SK-N-DZ (cell line): ENCODE measurements around the gene FERMT3.
"Not testable (repeated sequence)": the region's sequence is repeated elsewhere in the genome, so short reads cannot be mapped to it uniquely, and the experiment has no call there.

Source experiments
- DNase-seq: peaks from one replicate; pipeline ENCODE4 v3.0.0-alpha.2; 2015; ENCODE audit warnings: low spot score

FERMT3 gene

GRCh38 chr11:64234647-64235379, 28.3 kb downstream of the FERMT3 start:
- DNase-seq: no peak

- no peak for DNase-seq
These were observed 29.1 kb downstream of the FERMT3 start for GRCh38 chr11:64235437-64236161.

GRCh38 chr11:64237484-64237951, 31.0 kb downstream of the FERMT3 start:
- no peak for DNase-seq

DNA sequence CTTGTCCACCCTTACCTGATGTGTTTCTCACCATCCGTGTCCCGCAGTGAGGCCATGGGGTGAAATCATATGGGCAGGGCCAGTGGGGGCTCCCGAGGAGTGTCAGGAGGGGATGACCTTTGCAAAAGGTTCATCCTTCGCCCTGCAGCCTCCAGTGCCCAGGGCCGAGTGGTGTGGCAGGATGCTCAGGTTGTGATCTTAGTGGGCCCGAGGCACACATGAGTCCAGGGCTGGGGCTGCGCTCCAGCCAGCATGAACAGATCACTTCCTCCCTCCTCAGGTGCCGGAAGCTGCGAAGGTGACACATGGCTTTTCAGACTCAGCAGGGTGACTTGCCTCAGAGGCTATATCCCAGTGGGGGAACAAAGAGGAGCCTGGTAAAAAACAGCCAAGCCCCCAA, 31.6 kb downstream of the FERMT3 start:
- no peak for DNase-seq

DNA sequence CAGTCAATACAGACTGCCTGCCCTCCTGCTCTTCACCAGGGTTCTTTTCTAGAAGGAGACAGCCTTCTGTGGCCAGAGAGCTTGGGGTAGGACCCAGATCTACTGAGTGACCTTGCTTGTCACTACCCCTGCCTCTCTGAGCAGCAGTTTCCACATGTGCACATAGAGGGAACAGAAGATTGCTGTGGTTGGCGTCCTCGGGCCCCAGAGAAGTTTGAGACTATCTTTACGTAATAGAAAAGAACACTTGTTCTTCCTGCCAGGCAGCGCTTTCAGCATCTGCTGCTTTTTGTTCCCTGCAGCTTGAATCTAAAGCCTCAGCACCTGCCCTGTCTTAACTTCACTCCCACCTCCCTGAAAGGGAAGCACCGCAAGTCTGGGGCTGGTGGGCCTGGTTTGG, 32.5 kb downstream of the FERMT3 start:
- no peak for DNase-seq

GRCh38 chr11:64239662-64240434, 33.3 kb downstream of the FERMT3 start:
- no peak for DNase-seq

DNA sequence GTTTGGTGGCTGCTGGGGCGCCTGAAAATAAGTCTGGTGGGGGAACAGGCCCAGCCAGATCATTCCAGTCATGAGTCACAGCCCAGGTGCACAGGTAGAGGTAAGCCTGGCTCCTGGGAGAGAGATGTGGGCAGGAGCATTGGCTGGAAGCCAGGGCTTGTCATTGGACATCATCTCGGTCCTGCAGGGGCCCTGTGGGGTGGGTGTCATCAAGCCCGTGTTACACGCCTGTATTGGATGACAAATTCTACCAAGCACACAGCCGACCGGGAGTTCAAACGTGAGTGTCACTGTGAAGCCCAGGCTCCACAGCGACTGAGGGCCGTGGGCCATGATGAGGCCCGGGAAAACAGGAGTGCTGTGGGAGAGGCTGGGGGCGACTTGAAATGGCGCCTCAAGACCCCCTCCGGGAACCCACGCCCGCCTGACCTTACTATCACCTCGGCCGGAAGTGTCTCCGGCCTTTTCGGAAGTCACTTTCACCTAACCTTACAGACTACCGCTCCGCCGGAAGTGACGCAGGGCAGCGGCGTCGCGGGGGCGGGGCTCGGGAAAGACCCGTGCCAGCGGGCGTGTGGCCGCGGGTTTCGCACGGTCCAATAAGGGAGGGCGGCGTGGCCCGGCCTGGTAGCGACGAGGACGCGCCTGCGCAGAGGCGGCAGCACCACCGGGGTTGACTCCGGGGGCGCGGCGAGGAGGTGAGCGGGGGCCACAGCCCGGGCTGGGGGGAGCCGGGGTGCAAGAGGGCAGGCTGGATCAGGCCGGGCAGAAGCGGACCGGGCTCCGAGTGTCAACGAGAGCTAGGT, 34.1 kb downstream of the FERMT3 start, which contains the start of gene FKBP2:
Gene FKBP2, plus strand, starts transcription at position 661 of the 806 bp plus-strand sequence. CDS start 1,293 bp downstream, outside the sequence.
- DNase-seq: peak; percentile 97

GRCh38 chr11:64241241-64241490, 34.6 kb downstream of the FERMT3 start:
- DNase-seq: peak; percentile 98

DNA sequence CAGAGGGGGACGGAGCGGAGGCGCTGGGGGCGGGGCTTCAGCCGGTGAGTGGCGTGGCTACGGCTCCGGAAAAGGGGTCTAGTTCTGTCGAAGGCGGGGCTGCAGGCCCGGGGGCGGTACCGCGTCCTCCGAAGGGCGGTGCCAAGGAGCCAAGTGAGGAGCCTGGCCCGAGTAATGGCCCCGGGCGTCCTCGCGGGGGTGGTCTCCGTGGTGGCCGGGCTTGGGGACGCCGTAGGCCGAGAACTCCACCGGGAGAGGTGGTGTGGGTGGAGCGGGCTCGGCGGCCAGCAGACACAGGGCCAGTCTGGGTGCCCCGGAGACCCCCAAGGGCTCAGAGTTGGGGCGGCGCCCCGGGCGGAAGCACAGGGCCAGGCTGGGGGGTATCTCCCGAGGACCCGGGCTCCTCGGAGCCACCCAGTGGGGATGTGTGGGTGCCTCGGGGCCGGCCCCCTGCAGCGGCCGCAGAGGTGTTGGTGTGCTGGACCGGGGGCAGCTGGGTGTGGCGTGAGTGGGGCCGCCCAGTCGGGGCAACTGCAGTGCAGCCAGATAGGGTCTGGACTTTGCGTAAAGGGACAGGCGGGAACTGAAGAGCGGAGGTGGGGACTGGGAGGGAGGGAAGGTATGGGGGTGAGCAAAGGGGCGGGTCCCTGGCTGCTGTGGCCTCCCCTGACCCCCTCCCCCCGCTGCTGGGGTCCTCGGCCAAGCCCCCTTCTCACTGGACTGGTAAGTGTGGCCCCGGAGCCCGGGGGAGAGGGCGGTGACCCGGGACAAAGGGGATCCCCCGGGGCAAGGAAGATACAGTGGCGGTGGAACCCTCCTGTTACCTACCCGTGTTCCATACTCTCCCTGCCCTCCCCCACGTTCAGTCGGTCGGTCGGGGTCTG, 35.2 kb downstream of the FERMT3 start:
- DNase-seq: peak; percentile 69

GRCh38 chr11:64243236-64243854, 36.8 kb downstream of the FERMT3 start:
- DNase-seq: no peak

- DNase-seq: no peak
These were observed 37.6 kb downstream of the FERMT3 start for GRCh38 chr11:64244107-64244506.

- DNase-seq: no peak
These were observed 38.4 kb downstream of the FERMT3 start for GRCh38 chr11:64244966-64245365.

DNA sequence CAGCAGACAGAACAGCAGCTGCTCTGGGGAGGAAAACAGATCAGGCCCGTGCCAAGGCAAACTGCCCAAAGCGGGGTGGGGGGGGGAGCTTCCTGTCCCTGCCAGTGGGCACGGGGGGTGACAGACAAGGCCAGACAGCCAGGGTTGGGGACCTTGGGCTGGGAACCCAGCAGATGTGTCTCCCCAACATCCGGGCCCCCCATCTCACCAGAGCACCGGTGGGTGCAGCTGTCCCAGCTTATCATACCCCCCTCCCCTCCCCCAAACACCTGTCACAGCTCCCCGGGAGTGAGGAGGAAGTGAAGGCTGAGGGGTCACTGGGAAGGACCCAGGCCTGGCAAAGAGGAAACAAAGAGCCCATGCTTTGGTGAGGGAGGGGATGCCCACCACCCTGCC, 38.9 kb downstream of the FERMT3 start:
- no peak for DNase-seq

- no peak for DNase-seq
These were observed 39.5 kb downstream of the FERMT3 start for GRCh38 chr11:64245797-64246620.

DNA sequence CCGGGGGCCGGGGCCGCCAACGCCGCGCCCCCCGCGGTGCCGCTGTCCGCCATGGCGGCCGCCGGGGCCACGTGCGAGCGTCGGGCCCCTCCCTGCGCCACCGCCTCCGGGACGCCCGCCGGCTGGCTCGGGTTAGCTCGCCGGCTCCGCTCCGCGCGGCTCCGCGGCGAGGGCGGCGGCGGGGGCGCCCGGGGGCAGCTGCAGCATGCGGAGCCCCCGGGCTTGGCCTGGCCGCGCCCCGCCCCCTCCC, 40.0 kb downstream of the FERMT3 start:
- DNase-seq: not testable (repeated sequence)

- peak; percentile 86 for DNase-seq
These were observed 40.6 kb downstream of the FERMT3 start, which contains the start of gene PPP1R14B for GRCh38 chr11:64246871-64247728. TSS of gene PPP1R14B (minus strand) at chr11:64246943. CDS start at chr11:64246673, 270 bp downstream.

GRCh38 chr11:64247729-64248531, 41.4 kb downstream of the FERMT3 start:
- no peak for DNase-seq
